ENCODE data around the gene PDE4C. TPM values are rescaled to one million over a fixed set of nuclear protein-coding genes. Genes with fewer than 3 reads are reported as not detected.
A peak's percentile ranks its signal among the peaks of the same experiment; 100 is the strongest.

Gene PDE4C
- total and polyA plus RNA-seq, 2 donors (not counting 1 experiment from before 2014, with no cell fraction given): 0.35 to 2.0 TPM

DNA sequence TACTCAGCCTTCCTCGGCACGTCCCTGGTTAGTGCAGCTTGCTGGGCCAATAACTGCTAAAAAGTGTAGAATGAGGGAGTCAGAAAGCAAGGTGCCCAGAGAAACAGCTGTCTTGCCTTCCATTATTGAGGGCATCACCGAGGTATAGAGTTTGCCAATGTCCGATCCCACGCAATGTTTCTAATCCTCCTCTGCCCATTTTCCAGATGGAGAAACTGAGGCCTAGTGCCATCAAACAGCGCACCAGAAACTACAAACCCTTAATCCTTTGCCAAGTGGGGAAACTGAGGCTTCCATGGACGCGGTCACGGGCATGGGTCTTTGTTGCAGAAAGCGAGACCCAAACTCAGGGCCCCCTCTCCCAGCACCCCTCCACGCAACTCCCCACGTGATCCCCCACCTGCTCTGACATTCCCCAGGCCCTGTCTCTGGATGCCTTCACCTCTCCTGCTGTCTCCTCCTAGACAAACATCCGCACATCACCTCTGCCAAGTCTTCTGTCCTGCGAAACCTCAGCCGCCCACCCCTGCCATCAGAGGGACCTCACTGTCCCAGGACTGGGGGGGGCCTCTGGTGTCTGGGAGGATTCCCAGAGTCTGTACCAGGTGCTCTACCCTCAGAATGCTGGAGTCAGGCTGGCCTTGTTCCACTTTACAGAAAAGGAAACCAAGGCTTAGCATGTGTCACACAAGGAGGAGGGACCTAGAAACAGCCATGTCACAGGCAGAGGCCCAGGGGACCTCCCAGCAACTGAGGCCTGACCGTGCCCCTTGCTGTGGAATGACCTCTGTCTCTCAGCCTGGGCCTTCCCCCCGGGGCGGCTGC is 930 bp upstream of the PDE4C start:
- Histone ChIP-seq H3K4me1 (ENCODE audit: control insufficient read depth, extremely low read depth, insufficient read depth, low read length) (no peaks in the 10 kb centered on the region), H4K20me1 (ENCODE audit: control insufficient read depth, extremely low read depth, insufficient read depth, low read length) (no peaks in the 10 kb centered on the region), H3K4me2 (ENCODE audit: extremely low read depth, insufficient read depth, low read length) (no peak overlapping the region), H3K27me3 (ENCODE audit: control insufficient read depth, insufficient read depth, low read length) (peaks cover 7% of the 10 kb centered on the region), H3K36me3 (ENCODE audit: control insufficient read depth, insufficient read depth, low read length) (no peaks in the 10 kb centered on the region), H3K4me3 (replicated peaks in 1 of 4; ENCODE audit: control extremely low read depth in 1 of 4, insufficient read depth in 1 of 4, low read depth in 3 of 4, low read length in 4 of 4) (no peak overlapping the region), H2AFZ (ENCODE audit: low read length) (no peak overlapping the region), H3K27ac (ENCODE audit: insufficient read depth, low read length) (no peak overlapping the region), H3K9ac (ENCODE audit: insufficient read depth, low read length) (no peak overlapping the region), H3K9me3 (ENCODE audit: control insufficient read depth, insufficient read depth, low read depth, low read length) (no peaks in the 10 kb centered on the region), H3K79me2 (ENCODE audit: control insufficient read depth, insufficient read depth, low read length) (no peaks in the 10 kb centered on the region)
- no peak for TF ChIP-seq EZH2 (IDR thresholded peaks at IDR 0.05; ENCODE audit: low read length, missing control alignments)
- TF ChIP-seq, protein P1, sequence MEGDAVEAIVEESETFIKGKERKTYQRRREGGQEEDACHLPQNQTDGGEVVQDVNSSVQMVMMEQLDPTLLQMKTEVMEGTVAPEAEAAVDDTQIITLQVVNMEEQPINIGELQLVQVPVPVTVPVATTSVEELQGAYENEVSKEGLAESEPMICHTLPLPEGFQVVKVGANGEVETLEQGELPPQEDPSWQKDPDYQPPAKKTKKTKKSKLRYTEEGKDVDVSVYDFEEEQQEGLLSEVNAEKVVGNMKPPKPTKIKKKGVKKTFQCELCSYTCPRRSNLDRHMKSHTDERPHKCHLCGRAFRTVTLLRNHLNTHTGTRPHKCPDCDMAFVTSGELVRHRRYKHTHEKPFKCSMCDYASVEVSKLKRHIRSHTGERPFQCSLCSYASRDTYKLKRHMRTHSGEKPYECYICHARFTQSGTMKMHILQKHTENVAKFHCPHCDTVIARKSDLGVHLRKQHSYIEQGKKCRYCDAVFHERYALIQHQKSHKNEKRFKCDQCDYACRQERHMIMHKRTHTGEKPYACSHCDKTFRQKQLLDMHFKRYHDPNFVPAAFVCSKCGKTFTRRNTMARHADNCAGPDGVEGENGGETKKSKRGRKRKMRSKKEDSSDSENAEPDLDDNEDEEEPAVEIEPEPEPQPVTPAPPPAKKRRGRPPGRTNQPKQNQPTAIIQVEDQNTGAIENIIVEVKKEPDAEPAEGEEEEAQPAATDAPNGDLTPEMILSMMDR (conservative IDR thresholded peaks at IDR 0.05 in 1 of 2, IDR thresholded peaks at IDR 0.05 in 1 of 2; ENCODE audit: low read depth in 1 of 2, low read length in 2 of 2): no peak
- no peak for DNase-seq (ENCODE audit: low read depth in 2 of 2)

DNA sequence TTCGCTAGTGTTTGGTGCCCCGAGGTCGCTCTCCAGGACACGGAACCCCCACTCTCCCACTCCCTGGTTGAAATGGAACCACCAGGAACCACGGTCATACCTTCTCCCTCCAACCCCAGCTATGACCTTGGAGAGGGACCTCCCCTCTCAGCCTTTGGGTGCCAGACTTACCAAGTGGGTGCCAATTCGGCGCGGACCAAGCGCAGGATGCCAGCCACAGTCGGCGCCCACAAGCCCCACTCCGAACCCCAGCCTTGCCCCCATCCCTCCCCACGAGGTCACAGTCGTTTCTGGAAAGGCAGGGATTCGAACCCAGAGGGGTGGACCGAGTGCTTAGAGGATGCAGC is 910 bp downstream of the PDE4C start:
- Histone ChIP-seq H4K20me1 (ENCODE audit: control insufficient read depth, extremely low read depth, insufficient read depth, low read length) (no peaks in the 10 kb centered on the region), H3K27me3 (ENCODE audit: control insufficient read depth, insufficient read depth, low read length) (peaks cover 3% of the 10 kb centered on the region), H3K4me3 (replicated peaks in 1 of 4; ENCODE audit: control extremely low read depth in 1 of 4, insufficient read depth in 1 of 4, low read depth in 3 of 4, low read length in 4 of 4) (no peak overlapping the region), H3K9me3 (ENCODE audit: control insufficient read depth, insufficient read depth, low read depth, low read length) (no peaks in the 10 kb centered on the region), H3K4me1 (ENCODE audit: control insufficient read depth, extremely low read depth, insufficient read depth, low read length) (no peaks in the 10 kb centered on the region), H3K4me2 (ENCODE audit: extremely low read depth, insufficient read depth, low read length) (no peak overlapping the region), H3K27ac (ENCODE audit: insufficient read depth, low read length) (no peak overlapping the region), H3K9ac (ENCODE audit: insufficient read depth, low read length) (no peak overlapping the region), H2AFZ (ENCODE audit: low read length) (no peak overlapping the region), H3K36me3 (ENCODE audit: control insufficient read depth, insufficient read depth, low read length) (no peaks in the 10 kb centered on the region), H3K79me2 (ENCODE audit: control insufficient read depth, insufficient read depth, low read length) (no peaks in the 10 kb centered on the region)
- peak; percentile 30 for TF ChIP-seq EZH2 (IDR thresholded peaks at IDR 0.05; ENCODE audit: low read length, missing control alignments)
- TF ChIP-seq, protein P1 (conservative IDR thresholded peaks at IDR 0.05 in 1 of 2, IDR thresholded peaks at IDR 0.05 in 1 of 2; ENCODE audit: low read depth in 1 of 2, low read length in 2 of 2): no peak
- no peak for DNase-seq (ENCODE audit: low read depth in 2 of 2)

DNA sequence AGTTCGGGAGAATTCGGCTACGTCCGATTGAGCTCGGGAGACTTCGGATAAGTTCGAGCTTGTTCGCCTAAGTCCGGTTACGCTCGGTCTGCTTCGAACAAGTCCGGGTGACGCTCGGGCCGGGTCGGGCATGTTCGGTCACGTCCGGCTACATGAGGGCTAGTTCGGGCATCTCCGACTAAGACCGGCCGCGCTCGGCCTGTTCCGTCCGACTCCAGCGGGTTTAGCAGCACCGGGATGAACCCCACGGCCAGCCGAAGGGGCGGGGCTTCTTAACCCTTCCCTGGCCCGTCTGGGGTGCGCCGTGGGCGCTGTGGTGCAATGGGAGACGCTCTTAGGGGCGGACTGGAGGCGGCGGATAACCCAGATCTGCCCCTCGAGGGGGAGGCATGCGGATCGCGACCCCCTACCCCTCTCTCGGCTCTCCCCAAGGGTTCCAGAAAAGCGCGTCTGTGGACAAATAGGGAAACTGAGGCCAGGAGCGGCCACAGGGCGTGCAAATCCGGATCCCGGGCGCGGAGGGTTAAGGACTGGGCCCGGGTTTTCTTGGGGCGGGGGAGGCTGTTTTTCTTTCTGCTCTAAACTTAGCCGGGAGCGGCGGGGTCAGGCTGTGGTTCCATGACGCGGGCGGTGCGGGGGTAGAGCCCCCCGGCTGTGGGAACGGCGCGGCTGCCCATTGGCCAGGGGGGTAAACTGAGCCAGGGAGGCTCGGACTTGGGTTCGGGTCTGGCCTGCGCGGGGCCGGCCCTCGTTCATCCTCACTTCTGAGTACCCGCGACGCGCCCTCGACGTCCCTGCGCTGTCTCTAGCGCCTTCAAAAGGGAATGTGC is 1.5 kb downstream of the PDE4C start:
- peak; percentile 97 to 99 for DNase-seq (ENCODE audit: low read depth in 2 of 2)

More for the DNA sequence above, 1.5 kb downstream of the PDE4C start:
- no peak for TF ChIP-seq EZH2 (IDR thresholded peaks at IDR 0.05; ENCODE audit: low read length, missing control alignments)
- TF ChIP-seq, protein P1 (conservative IDR thresholded peaks at IDR 0.05 in 1 of 2, IDR thresholded peaks at IDR 0.05 in 1 of 2; ENCODE audit: low read depth in 1 of 2, low read length in 2 of 2): no peak
- H2AFZ ChIP-seq (ENCODE audit: low read length): peak overlapping the region; percentile 95
- H3K79me2 ChIP-seq (ENCODE audit: control insufficient read depth, insufficient read depth, low read length): no peaks in the 10 kb centered on the region
- H3K9ac ChIP-seq (ENCODE audit: insufficient read depth, low read length): peak overlapping the region; percentile 50
- no peaks in the 10 kb centered on the region for H3K36me3 ChIP-seq (ENCODE audit: control insufficient read depth, insufficient read depth, low read length)
- H3K27me3 ChIP-seq (ENCODE audit: control insufficient read depth, insufficient read depth, low read length): peaks cover 3% of the 10 kb centered on the region
- no peaks in the 10 kb centered on the region for H3K4me1 ChIP-seq (ENCODE audit: control insufficient read depth, extremely low read depth, insufficient read depth, low read length)
- peak overlapping the region; percentile 39 for H3K27ac ChIP-seq (ENCODE audit: insufficient read depth, low read length)
- H3K9me3 ChIP-seq (ENCODE audit: control insufficient read depth, insufficient read depth, low read depth, low read length): no peaks in the 10 kb centered on the region
- H3K4me3 ChIP-seq (replicated peaks in 1 of 4; ENCODE audit: control extremely low read depth in 1 of 4, insufficient read depth in 1 of 4, low read depth in 3 of 4, low read length in 4 of 4): peak overlapping the region; percentile 37 to 66 (median 54)
- H3K4me2 ChIP-seq (ENCODE audit: extremely low read depth, insufficient read depth, low read length): peak overlapping the region; percentile 84
- no peaks in the 10 kb centered on the region for H4K20me1 ChIP-seq (ENCODE audit: control insufficient read depth, extremely low read depth, insufficient read depth, low read length)

Measured in fibroblast of lung (primary cell).